H9 (cell line): Measurements from ENCODE around the gene NPAS3. TPM values are rescaled to one million over a fixed set of nuclear protein-coding genes. Genes with fewer than 3 reads are reported as not detected.

Source experiments
- DNase-seq: peaks from one replicate; pipeline ENCODE4 v3.0.0-alpha.2; 2017
- H2AFZ ChIP-seq: one replicate; pipeline ENCODE4 v1.6.1; 2013; ENCODE audit warnings: mild to moderate bottlenecking, low read length, control low read depth, moderate library complexity
- H2AK5ac ChIP-seq: 2 replicates; pipeline ENCODE4 v1.6.1; 2013; ENCODE audit warnings: low read length, control low read depth, mixed read lengths; ENCODE audit not compliant: insufficient read length
- H2BK120ac ChIP-seq: one replicate; pipeline ENCODE4 v1.6.1; 2013; ENCODE audit warnings: low read depth, mild to moderate bottlenecking, low read length, control low read depth, inconsistent platforms; ENCODE audit not compliant: poor library complexity, severe bottlenecking
- H2BK12ac ChIP-seq: 2 replicates; pipeline ENCODE4 v1.6.1; 2013; ENCODE audit warnings: low read length, control low read depth, mixed read lengths, low read depth; ENCODE audit not compliant: insufficient read length
- H2BK15ac ChIP-seq: 2 replicates; pipeline ENCODE4 v1.6.1; 2013; ENCODE audit warnings: low read depth, low read length, control low read depth
- H2BK20ac ChIP-seq: one replicate; pipeline ENCODE4 v1.6.1; 2013; ENCODE audit warnings: low read depth, mild to moderate bottlenecking, low read length, control low read depth, inconsistent platforms; ENCODE audit not compliant: poor library complexity, severe bottlenecking
- H2BK5ac ChIP-seq: 2 replicates; pipeline ENCODE4 v1.6.1; 2013; ENCODE audit warnings: low read length, control low read depth, mixed read lengths; ENCODE audit not compliant: insufficient read length
- H3K14ac ChIP-seq: 2 replicates; pipeline ENCODE4 v1.6.1; 2013; ENCODE audit warnings: low read length, control low read depth; ENCODE audit not compliant: insufficient read depth
- H3K18ac ChIP-seq: 2 replicates; pipeline ENCODE4 v1.6.1; 2013; ENCODE audit warnings: low read depth, mild to moderate bottlenecking, mixed read lengths, low read length, control low read depth; ENCODE audit not compliant: insufficient read length
- H3K23ac ChIP-seq: 2 replicates; pipeline ENCODE4 v1.6.1; 2013; ENCODE audit warnings: low read length, control low read depth, mixed read lengths, low read depth; ENCODE audit not compliant: insufficient read length
- H3K23me2 ChIP-seq: 2 replicates; pipeline ENCODE4 v1.6.1; 2013; ENCODE audit warnings: low read depth, mild to moderate bottlenecking, mixed read lengths, low read length, control low read depth; ENCODE audit not compliant: insufficient read length, poor library complexity, severe bottlenecking
- H3K27ac ChIP-seq: 2 replicates; pipeline ENCODE4 v1.5.1; 2013; ENCODE audit warnings: low read length, control low read depth, mixed read lengths, low read depth; ENCODE audit not compliant: insufficient read length
- H3K27me3 ChIP-seq: 2 replicates; pipeline ENCODE4 v1.6.1; 2013; ENCODE audit warnings: low read length, control low read depth, inconsistent platforms; ENCODE audit not compliant: insufficient read depth
- H3K4ac ChIP-seq: 2 replicates; pipeline ENCODE4 v1.6.1; 2013; ENCODE audit warnings: low read depth, mild to moderate bottlenecking, control low read depth, inconsistent platforms, low read length, moderate library complexity
- H3K4me1 ChIP-seq: 2 replicates; pipeline ENCODE4 v1.6.1; 2013; ENCODE audit warnings: low read length, control low read depth, inconsistent platforms; ENCODE audit not compliant: insufficient read depth
- H3K4me2 ChIP-seq: 2 replicates; pipeline ENCODE4 v1.6.1; 2013; ENCODE audit warnings: low read length, control low read depth, mixed read lengths; ENCODE audit not compliant: insufficient read length, insufficient read depth
- H3K56ac ChIP-seq: 2 replicates; pipeline ENCODE4 v1.6.1; 2013; ENCODE audit warnings: low read depth, mild to moderate bottlenecking, mixed read lengths, low read length, control low read depth; ENCODE audit not compliant: insufficient read length
- H3K79me1 ChIP-seq: 2 replicates; pipeline ENCODE4 v1.6.1; 2013; ENCODE audit warnings: low read depth, mild to moderate bottlenecking, moderate library complexity, low read length, control low read depth, inconsistent platforms; ENCODE audit not compliant: insufficient read depth, poor library complexity, severe bottlenecking
- H3K79me2 ChIP-seq: 2 replicates; pipeline ENCODE4 v1.6.1; 2013; ENCODE audit warnings: low read length, control low read depth, inconsistent platforms; ENCODE audit not compliant: insufficient read depth
- H3K9ac ChIP-seq: 2 replicates; pipeline ENCODE4 v1.6.1; 2013; ENCODE audit warnings: low read length, control low read depth, mixed read lengths; ENCODE audit not compliant: insufficient read length; ENCODE audit errors: extremely low read depth
- H3K9me3 ChIP-seq: one replicate; pipeline ENCODE4 v1.6.1; 2013; ENCODE audit warnings: low read depth, low read length, inconsistent platforms; ENCODE audit not compliant: control insufficient read depth
- H3T11ph ChIP-seq: one replicate; pipeline ENCODE4 v1.6.1; 2013; ENCODE audit warnings: mild to moderate bottlenecking, low read length, control low read depth, inconsistent platforms
- H4K20me1 ChIP-seq: one replicate; pipeline ENCODE4 v1.6.1; 2013; ENCODE audit not compliant: control insufficient read depth, insufficient read length, insufficient read depth
- H4K5ac ChIP-seq: 2 replicates; pipeline ENCODE4 v1.6.1; 2013; ENCODE audit warnings: low read depth, mild to moderate bottlenecking, mixed read lengths, low read length, control low read depth; ENCODE audit not compliant: insufficient read length
- H4K8ac ChIP-seq: replicated peaks from 2 replicates; pipeline ENCODE4 v1.6.1; 2013; ENCODE audit warnings: low read length, control low read depth, mixed read lengths, low read depth; ENCODE audit not compliant: insufficient read length
- H4K91ac ChIP-seq: 2 replicates; pipeline ENCODE4 v1.6.1; 2013; ENCODE audit warnings: low read depth, mild to moderate bottlenecking, moderate library complexity, mixed read lengths, low read length, control low read depth; ENCODE audit not compliant: insufficient read length
- H3K27ac Mint-ChIP-seq, 3 experiments: 2 replicates in 2 of 3; 3 replicates in 1 of 3; pipeline ENCODE4 v1.8.0; 2020 to 2021; ENCODE audit warnings: mixed read lengths in 3 of 3, mild to moderate bottlenecking in 1 of 3, moderate library complexity in 1 of 3
- H3K27me3 Mint-ChIP-seq: 2 replicates; pipeline ENCODE4 v1.8.0; 2021; ENCODE audit warnings: low read depth, mild to moderate bottlenecking, moderate library complexity, mixed read lengths
- H3K36me3 Mint-ChIP-seq, 3 experiments: 2 replicates in 2 of 3; 3 replicates in 1 of 3; pipeline ENCODE4 v1.8.0; 2020 to 2021; ENCODE audit warnings: low read depth in 3 of 3, mixed read lengths in 3 of 3; ENCODE audit not compliant: insufficient read depth in 1 of 3
- H3K4me1 Mint-ChIP-seq, 2 experiments: 2 replicates each; pipeline ENCODE4 v1.8.0; 2020; ENCODE audit warnings: mixed read lengths in 2 of 2
- H3K4me3 Mint-ChIP-seq, 2 experiments: 2 replicates in 1 of 2; 3 replicates in 1 of 2; pipeline ENCODE4 v1.8.0; 2020 to 2021; ENCODE audit warnings: mild to moderate bottlenecking in 2 of 2, mixed read lengths in 2 of 2, moderate library complexity in 1 of 2
- H3K9me3 Mint-ChIP-seq, 2 experiments: 2 replicates in 1 of 2; 3 replicates in 1 of 2; pipeline ENCODE4 v1.8.0; 2020; ENCODE audit warnings: mild to moderate bottlenecking in 2 of 2, mixed read lengths in 2 of 2, moderate library complexity in 1 of 2
- CTCF ChIP-seq: fragments of 200-600 bp; sonication (generic); conservative IDR thresholded peaks from 3 replicates; pipeline ENCODE4 v1.8.0; 2021; ENCODE audit warnings: antibody characterized with exemption, mild to moderate bottlenecking
- WGBS: extraction: QIAGEN DNeasy Blood & Tissue Kit; methylation state at CpG from one replicate; pipeline ENCODE4 v1.1.7; 2013; ENCODE audit warnings: missing lambda C conversion rate, low lambda C conversion rate, mixed read lengths; ENCODE audit not compliant: insufficient read length; ENCODE audit errors: extremely low coverage; 5-methylcytosine and 5-hydroxymethylcytosine counted together
- total RNA-seq: library from RNA; stranded (reverse); gene quantifications from 2 replicates; pipeline ENCODE4 v1.2.1, GENCODE V29; 2021

Gene NPAS3
- total RNA-seq, 1 experiment from 2014 or later = 0.17 TPM

- TF ChIP-seq CTCF = no peak
- Histone ChIP-seq H3K9ac (no peak overlapping the region), H3K27ac (no peak overlapping the region), H3K4ac (no peak overlapping the region), H2BK12ac (no peak overlapping the region), H2BK20ac (no peak overlapping the region), H4K5ac (no peak overlapping the region), H3K56ac (no peak overlapping the region), H3K14ac (no peak overlapping the region), H2AK5ac (no peak overlapping the region), H3T11ph (no peak overlapping the region), H3K18ac (no peak overlapping the region), H2BK120ac (no peak overlapping the region), H2BK15ac (no peak overlapping the region), H3K4me2 (no peak overlapping the region), H3K9me3 (no peaks in the 10 kb centered on the region), H3K23ac (no peak overlapping the region), H4K8ac (no peak overlapping the region), H4K91ac (no peak overlapping the region), H2BK5ac (no peak overlapping the region), H3K23me2 (no peaks in the 10 kb centered on the region), H3K79me2 (no peaks in the 10 kb centered on the region), H4K20me1 (no peaks in the 10 kb centered on the region), H3K79me1 (no peaks in the 10 kb centered on the region), H2AFZ (no peak overlapping the region), H3K27me3 (no peaks in the 10 kb centered on the region), H3K4me1 (peaks cover 4% of the 10 kb centered on the region; the same call in 1 of the 2 replicates)
- Mint-ChIP-seq H3K36me3 (no peaks in the 10 kb centered on the region), H3K9me3 (no peaks in the 10 kb centered on the region), H3K27me3 (no peaks in the 10 kb centered on the region), H3K4me1 (peaks cover 58 to 68% of the 10 kb centered on the region in 2 experiments), H3K4me3 (no peak overlapping the region), H3K27ac (no peak overlapping the region)
- DNase-seq = no peak
- WGBS = no CpG with 5 or more reads among the region's 9 CpGs
Measured at GRCh38 chr14:33480071-33480886, 541.6 kb downstream of the NPAS3 start.
